SH-SY5Y (cell line): Measurements from ENCODE around the gene TPSAB1.

Experiments used
- GATA2 ChIP-seq: IDR thresholded peaks from 2 replicates; pipeline ENCODE4 v1.6.1; 2011; ENCODE audit warnings: mild to moderate bottlenecking, low read depth, low read length
- GATA3 ChIP-seq: IDR thresholded peaks from 2 replicates; pipeline ENCODE4 v1.6.1; 2011; ENCODE audit warnings: low read depth, mild to moderate bottlenecking, low read length, moderate library complexity

DNA sequence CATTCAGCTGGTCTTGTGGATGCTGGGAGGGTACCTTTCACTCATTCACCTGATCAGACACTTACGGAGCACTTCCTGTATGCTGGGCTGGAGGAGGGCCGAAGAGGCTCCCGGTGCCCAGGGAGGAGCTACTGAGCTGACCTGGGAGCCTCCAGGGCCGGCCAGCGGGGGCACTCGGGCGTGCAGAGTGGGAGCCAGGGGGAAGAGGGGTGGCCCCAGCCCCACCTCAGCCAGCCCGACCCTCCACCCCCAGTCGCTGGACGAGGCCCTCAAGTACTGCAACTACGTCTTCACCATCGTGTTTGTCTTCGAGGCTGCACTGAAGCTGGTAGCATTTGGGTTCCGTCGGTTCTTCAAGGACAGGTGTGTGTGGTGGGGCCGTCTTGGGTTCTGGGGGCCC lies 25.8 kb upstream of the TPSAB1 start:
- TF ChIP-seq GATA3 (no peak), GATA2 (no peak)
